ENCODE measurements around the gene ZP3.
"Not testable (repeated sequence)": the region's sequence is repeated elsewhere in the genome, so short reads cannot be mapped to it uniquely, and the experiment has no call there.

DNA sequence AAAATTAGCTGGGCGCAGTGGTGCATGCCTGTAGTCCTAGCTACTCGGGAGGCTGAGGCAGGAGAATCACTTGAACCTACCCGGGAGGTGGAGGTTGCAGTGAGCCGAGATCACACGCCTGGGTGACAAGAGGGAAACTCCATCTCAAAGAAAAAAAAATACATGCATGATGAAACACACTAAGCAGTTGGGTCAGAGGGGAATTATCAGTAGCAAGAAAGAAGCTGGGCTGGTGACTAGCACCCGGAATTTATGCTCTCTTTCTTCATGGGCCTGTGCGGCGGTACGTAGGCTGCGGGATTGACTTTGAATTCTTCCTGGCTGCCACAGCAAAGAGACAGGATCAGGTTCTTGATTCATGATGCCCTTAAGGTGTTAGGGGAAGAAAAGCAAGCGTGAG, 54.9 kb downstream of the ZP3 start:
- TF ChIP-seq, protein P1, sequence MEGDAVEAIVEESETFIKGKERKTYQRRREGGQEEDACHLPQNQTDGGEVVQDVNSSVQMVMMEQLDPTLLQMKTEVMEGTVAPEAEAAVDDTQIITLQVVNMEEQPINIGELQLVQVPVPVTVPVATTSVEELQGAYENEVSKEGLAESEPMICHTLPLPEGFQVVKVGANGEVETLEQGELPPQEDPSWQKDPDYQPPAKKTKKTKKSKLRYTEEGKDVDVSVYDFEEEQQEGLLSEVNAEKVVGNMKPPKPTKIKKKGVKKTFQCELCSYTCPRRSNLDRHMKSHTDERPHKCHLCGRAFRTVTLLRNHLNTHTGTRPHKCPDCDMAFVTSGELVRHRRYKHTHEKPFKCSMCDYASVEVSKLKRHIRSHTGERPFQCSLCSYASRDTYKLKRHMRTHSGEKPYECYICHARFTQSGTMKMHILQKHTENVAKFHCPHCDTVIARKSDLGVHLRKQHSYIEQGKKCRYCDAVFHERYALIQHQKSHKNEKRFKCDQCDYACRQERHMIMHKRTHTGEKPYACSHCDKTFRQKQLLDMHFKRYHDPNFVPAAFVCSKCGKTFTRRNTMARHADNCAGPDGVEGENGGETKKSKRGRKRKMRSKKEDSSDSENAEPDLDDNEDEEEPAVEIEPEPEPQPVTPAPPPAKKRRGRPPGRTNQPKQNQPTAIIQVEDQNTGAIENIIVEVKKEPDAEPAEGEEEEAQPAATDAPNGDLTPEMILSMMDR (IDR thresholded peaks at IDR 0.05): not testable (repeated sequence)
- not testable (repeated sequence) for TF ChIP-seq POLR2A (IDR thresholded peaks at IDR 0.05)
